Subcutaneous adipose tissue (tissue), 4 donors: ENCODE data around the gene OR10A3. TPM values are rescaled to one million over a fixed set of nuclear protein-coding genes. Genes with fewer than 3 reads are reported as not detected.

Source experiments
- small RNA-seq: library from RNA; depleted of rRNA; stranded (forward); fragments of <200 nt; gene quantifications from one replicate; pipeline ENCODE3, GENCODE V24; 2016
- total RNA-seq, 4 donors: library from RNA; depleted of rRNA; stranded (reverse); fragments of >200 nt; gene quantifications; one replicate each; pipeline ENCODE4 v1.1.0, GENCODE V29; 2016
- TF ChIP-seq, protein P1 (sequence below): fragments of 450-650 bp; IDR thresholded peaks from one replicate; pipeline ENCODE4 v1.5.1; 2016; ENCODE audit warnings: low read depth, mild to moderate bottlenecking, control low read depth, antibody characterized with exemption, moderate library complexity

Gene OR10A3
- total RNA-seq, 4 donors from 2014 or later = not detected

DNA sequence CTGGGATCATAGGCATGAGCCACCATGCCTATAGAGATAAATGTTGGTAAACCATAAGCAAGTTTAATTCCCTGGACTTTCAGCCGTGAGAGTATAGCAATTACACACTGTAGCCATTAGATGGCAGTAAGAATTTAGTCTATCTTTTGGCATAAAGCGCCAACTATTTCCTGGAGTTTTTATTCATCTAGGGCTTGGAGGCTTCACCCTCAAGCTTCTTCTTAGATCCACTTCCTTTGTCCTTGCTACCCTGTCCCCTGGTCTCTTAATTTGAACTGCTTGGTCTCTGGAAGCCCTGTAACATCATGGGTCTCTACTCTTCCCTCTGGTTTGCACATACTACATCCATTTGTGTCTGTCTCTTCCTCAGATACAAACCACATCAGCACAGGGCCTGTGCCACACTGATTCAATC, 48.7 kb downstream of the OR10A3 start:
- TF ChIP-seq, protein P1, sequence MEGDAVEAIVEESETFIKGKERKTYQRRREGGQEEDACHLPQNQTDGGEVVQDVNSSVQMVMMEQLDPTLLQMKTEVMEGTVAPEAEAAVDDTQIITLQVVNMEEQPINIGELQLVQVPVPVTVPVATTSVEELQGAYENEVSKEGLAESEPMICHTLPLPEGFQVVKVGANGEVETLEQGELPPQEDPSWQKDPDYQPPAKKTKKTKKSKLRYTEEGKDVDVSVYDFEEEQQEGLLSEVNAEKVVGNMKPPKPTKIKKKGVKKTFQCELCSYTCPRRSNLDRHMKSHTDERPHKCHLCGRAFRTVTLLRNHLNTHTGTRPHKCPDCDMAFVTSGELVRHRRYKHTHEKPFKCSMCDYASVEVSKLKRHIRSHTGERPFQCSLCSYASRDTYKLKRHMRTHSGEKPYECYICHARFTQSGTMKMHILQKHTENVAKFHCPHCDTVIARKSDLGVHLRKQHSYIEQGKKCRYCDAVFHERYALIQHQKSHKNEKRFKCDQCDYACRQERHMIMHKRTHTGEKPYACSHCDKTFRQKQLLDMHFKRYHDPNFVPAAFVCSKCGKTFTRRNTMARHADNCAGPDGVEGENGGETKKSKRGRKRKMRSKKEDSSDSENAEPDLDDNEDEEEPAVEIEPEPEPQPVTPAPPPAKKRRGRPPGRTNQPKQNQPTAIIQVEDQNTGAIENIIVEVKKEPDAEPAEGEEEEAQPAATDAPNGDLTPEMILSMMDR = no peak

DNA sequence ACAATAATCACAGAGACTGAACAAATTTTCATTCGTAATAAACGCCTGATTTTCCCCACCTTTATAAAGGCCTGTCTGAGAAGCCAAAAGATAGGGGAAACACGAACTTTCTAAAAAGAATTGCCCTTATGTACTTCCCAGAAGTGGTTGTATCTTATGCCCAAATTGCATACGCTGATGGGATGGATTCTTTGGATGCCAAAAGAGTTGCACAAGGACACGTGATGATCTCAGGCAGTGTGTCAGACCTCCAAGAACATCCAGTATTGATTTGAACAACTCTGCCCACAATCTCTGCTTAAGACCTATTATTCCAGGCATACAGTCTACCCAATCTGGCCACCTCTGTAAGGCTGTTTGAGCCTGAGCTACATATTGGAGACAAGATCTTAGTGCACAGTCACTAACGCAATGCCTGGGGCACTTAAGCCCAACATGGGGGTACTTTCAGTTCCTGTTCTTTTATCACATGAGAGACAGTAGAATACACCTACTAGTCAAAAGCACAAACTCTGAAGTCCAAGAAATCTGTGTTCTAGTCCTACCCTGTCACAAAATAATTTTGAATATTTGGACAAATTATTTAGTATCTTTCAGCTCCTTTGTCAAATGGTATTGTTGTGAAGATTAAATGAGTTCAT, 49.3 kb downstream of the OR10A3 start:
- TF ChIP-seq, protein P1 = no peak

DNA sequence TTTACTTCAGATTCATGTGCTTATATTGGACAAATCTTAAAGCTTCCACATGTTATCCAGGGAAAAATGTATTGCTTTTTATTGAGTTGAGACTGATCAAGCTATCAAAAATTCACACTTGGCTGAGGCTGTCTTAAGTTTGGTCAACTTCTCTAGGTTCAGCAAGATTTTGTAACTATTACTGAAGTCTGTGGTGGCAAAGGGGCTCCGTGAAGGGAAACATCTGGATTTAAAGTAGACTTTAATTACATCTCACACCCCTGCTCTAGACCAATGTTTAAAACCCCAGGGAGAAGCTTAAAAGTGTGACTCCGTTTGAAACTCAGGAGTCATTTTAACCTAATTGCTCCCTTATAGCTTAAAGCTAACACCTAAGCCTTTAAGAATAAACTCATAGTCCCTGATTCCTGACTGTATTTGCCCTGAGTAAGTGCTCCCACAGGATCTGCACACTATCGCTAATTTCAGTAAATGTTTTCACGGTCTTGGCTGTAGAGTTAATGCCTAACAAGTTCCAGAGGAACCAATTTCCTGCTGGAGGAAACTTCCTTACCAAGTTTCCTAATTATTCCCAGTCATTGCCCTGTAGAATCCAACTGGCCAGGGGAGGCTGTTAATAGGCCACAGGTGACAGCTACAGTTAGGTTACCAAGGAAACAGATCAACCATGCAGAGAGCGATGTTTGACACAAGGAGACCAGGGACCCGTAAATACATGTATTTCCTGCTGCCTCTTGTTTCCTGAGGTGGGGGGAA, 50.9 kb downstream of the OR10A3 start:
- TF ChIP-seq, protein P1 = no peak

DNA sequence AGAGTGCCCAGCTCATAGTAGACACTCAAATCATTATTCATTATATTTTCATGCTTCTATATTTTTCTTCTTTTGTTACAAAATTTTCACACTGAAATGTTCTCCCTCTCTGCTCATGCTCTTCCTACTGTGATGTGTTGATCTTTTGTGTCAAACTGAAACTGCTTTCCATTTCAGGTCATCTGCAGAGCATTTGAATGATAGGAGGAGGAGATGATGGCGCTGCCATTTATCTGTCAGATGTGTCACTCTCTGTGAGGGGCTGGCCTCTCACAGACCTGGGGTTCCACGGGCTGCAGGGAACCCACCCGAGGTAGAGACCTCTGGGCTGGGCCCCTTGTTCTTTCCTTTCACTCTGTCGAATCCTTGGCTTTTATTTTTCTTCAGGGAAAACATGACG, 51.5 kb downstream of the OR10A3 start:
- TF ChIP-seq, protein P1 = no peak

Small RNA genes within 50 kb of the gene (small RNA-seq; reads per million reads assigned to genes)
- not detected for gene COX6CP5
- not detected for gene RNU6-943P

Other genes starting within 250 kb of the OR10A3 start
- gene OVCH2, start 235.2 kb downstream of the OR10A3 start, total RNA-seq = not detected
- not detected for gene OR5P2, start 144.8 kb downstream of the OR10A3 start, total RNA-seq
- gene OR5P3, start 110.9 kb downstream of the OR10A3 start, total RNA-seq = not detected
- not detected for gene OR10A6, start 10.4 kb downstream of the OR10A3 start, total RNA-seq
- not detected for gene NLRP10, start 23.7 kb upstream of the OR10A3 start, total RNA-seq
- 100 to 1,000 TPM; 140 to 169 (median 148) TPM for gene EIF3F, start 45.6 kb upstream of the OR10A3 start, total RNA-seq
- gene TUB, start 139.5 kb upstream of the OR10A3 start, total RNA-seq = 1 to 10 TPM; 4.2 to 9.8 (median 8.4) TPM
- gene RIC3, start 227.3 kb upstream of the OR10A3 start, total RNA-seq = 1 to 10 TPM; 1.5 to 6.4 (median 3.7) TPM